H9 (cell line): ENCODE data around the gene KIF16B. TPM values are rescaled to one million over a fixed set of nuclear protein-coding genes. Genes with fewer than 3 reads are reported as not detected.

Experiments
- DNase-seq: peaks from one replicate; pipeline ENCODE4 v3.0.0-alpha.2; 2017
- H2AFZ ChIP-seq: one replicate; pipeline ENCODE4 v1.6.1; 2013; ENCODE audit warnings: mild to moderate bottlenecking, low read length, control low read depth, moderate library complexity
- H2AK5ac ChIP-seq: 2 replicates; pipeline ENCODE4 v1.6.1; 2013; ENCODE audit warnings: low read length, control low read depth, mixed read lengths; ENCODE audit not compliant: insufficient read length
- H2BK120ac ChIP-seq: one replicate; pipeline ENCODE4 v1.6.1; 2013; ENCODE audit warnings: low read depth, mild to moderate bottlenecking, low read length, control low read depth, inconsistent platforms; ENCODE audit not compliant: poor library complexity, severe bottlenecking
- H2BK12ac ChIP-seq: 2 replicates; pipeline ENCODE4 v1.6.1; 2013; ENCODE audit warnings: low read length, control low read depth, mixed read lengths, low read depth; ENCODE audit not compliant: insufficient read length
- H2BK15ac ChIP-seq: 2 replicates; pipeline ENCODE4 v1.6.1; 2013; ENCODE audit warnings: low read depth, low read length, control low read depth
- H2BK20ac ChIP-seq: one replicate; pipeline ENCODE4 v1.6.1; 2013; ENCODE audit warnings: low read depth, mild to moderate bottlenecking, low read length, control low read depth, inconsistent platforms; ENCODE audit not compliant: poor library complexity, severe bottlenecking
- H2BK5ac ChIP-seq: 2 replicates; pipeline ENCODE4 v1.6.1; 2013; ENCODE audit warnings: low read length, control low read depth, mixed read lengths; ENCODE audit not compliant: insufficient read length
- H3K14ac ChIP-seq: 2 replicates; pipeline ENCODE4 v1.6.1; 2013; ENCODE audit warnings: low read length, control low read depth; ENCODE audit not compliant: insufficient read depth
- H3K18ac ChIP-seq: 2 replicates; pipeline ENCODE4 v1.6.1; 2013; ENCODE audit warnings: low read depth, mild to moderate bottlenecking, mixed read lengths, low read length, control low read depth; ENCODE audit not compliant: insufficient read length
- H3K23ac ChIP-seq: 2 replicates; pipeline ENCODE4 v1.6.1; 2013; ENCODE audit warnings: low read length, control low read depth, mixed read lengths, low read depth; ENCODE audit not compliant: insufficient read length
- H3K23me2 ChIP-seq: 2 replicates; pipeline ENCODE4 v1.6.1; 2013; ENCODE audit warnings: low read depth, mild to moderate bottlenecking, mixed read lengths, low read length, control low read depth; ENCODE audit not compliant: insufficient read length, poor library complexity, severe bottlenecking
- H3K27ac ChIP-seq: 2 replicates; pipeline ENCODE4 v1.5.1; 2013; ENCODE audit warnings: low read length, control low read depth, mixed read lengths, low read depth; ENCODE audit not compliant: insufficient read length
- H3K27me3 ChIP-seq: 2 replicates; pipeline ENCODE4 v1.6.1; 2013; ENCODE audit warnings: low read length, control low read depth, inconsistent platforms; ENCODE audit not compliant: insufficient read depth
- H3K4ac ChIP-seq: 2 replicates; pipeline ENCODE4 v1.6.1; 2013; ENCODE audit warnings: low read depth, mild to moderate bottlenecking, control low read depth, inconsistent platforms, low read length, moderate library complexity
- H3K4me1 ChIP-seq: 2 replicates; pipeline ENCODE4 v1.6.1; 2013; ENCODE audit warnings: low read length, control low read depth, inconsistent platforms; ENCODE audit not compliant: insufficient read depth
- H3K4me2 ChIP-seq: 2 replicates; pipeline ENCODE4 v1.6.1; 2013; ENCODE audit warnings: low read length, control low read depth, mixed read lengths; ENCODE audit not compliant: insufficient read length, insufficient read depth
- H3K56ac ChIP-seq: 2 replicates; pipeline ENCODE4 v1.6.1; 2013; ENCODE audit warnings: low read depth, mild to moderate bottlenecking, mixed read lengths, low read length, control low read depth; ENCODE audit not compliant: insufficient read length
- H3K79me1 ChIP-seq: 2 replicates; pipeline ENCODE4 v1.6.1; 2013; ENCODE audit warnings: low read depth, mild to moderate bottlenecking, moderate library complexity, low read length, control low read depth, inconsistent platforms; ENCODE audit not compliant: insufficient read depth, poor library complexity, severe bottlenecking
- H3K79me2 ChIP-seq: 2 replicates; pipeline ENCODE4 v1.6.1; 2013; ENCODE audit warnings: low read length, control low read depth, inconsistent platforms; ENCODE audit not compliant: insufficient read depth
- H3K9ac ChIP-seq: 2 replicates; pipeline ENCODE4 v1.6.1; 2013; ENCODE audit warnings: low read length, control low read depth, mixed read lengths; ENCODE audit not compliant: insufficient read length; ENCODE audit errors: extremely low read depth
- H3K9me3 ChIP-seq: one replicate; pipeline ENCODE4 v1.6.1; 2013; ENCODE audit warnings: low read depth, low read length, inconsistent platforms; ENCODE audit not compliant: control insufficient read depth
- H3T11ph ChIP-seq: one replicate; pipeline ENCODE4 v1.6.1; 2013; ENCODE audit warnings: mild to moderate bottlenecking, low read length, control low read depth, inconsistent platforms
- H4K20me1 ChIP-seq: one replicate; pipeline ENCODE4 v1.6.1; 2013; ENCODE audit not compliant: control insufficient read depth, insufficient read length, insufficient read depth
- H4K5ac ChIP-seq: 2 replicates; pipeline ENCODE4 v1.6.1; 2013; ENCODE audit warnings: low read depth, mild to moderate bottlenecking, mixed read lengths, low read length, control low read depth; ENCODE audit not compliant: insufficient read length
- H4K8ac ChIP-seq: replicated peaks from 2 replicates; pipeline ENCODE4 v1.6.1; 2013; ENCODE audit warnings: low read length, control low read depth, mixed read lengths, low read depth; ENCODE audit not compliant: insufficient read length
- H4K91ac ChIP-seq: 2 replicates; pipeline ENCODE4 v1.6.1; 2013; ENCODE audit warnings: low read depth, mild to moderate bottlenecking, moderate library complexity, mixed read lengths, low read length, control low read depth; ENCODE audit not compliant: insufficient read length
- H3K27ac Mint-ChIP-seq, 3 experiments: 2 replicates in 2 of 3; 3 replicates in 1 of 3; pipeline ENCODE4 v1.8.0; 2020 to 2021; ENCODE audit warnings: mixed read lengths in 3 of 3, mild to moderate bottlenecking in 1 of 3, moderate library complexity in 1 of 3
- H3K27me3 Mint-ChIP-seq: 2 replicates; pipeline ENCODE4 v1.8.0; 2021; ENCODE audit warnings: low read depth, mild to moderate bottlenecking, moderate library complexity, mixed read lengths
- H3K36me3 Mint-ChIP-seq, 3 experiments: 2 replicates in 2 of 3; 3 replicates in 1 of 3; pipeline ENCODE4 v1.8.0; 2020 to 2021; ENCODE audit warnings: low read depth in 3 of 3, mixed read lengths in 3 of 3; ENCODE audit not compliant: insufficient read depth in 1 of 3
- H3K4me1 Mint-ChIP-seq, 2 experiments: 2 replicates each; pipeline ENCODE4 v1.8.0; 2020; ENCODE audit warnings: mixed read lengths in 2 of 2
- H3K4me3 Mint-ChIP-seq, 2 experiments: 2 replicates in 1 of 2; 3 replicates in 1 of 2; pipeline ENCODE4 v1.8.0; 2020 to 2021; ENCODE audit warnings: mild to moderate bottlenecking in 2 of 2, mixed read lengths in 2 of 2, moderate library complexity in 1 of 2
- H3K9me3 Mint-ChIP-seq, 2 experiments: 2 replicates in 1 of 2; 3 replicates in 1 of 2; pipeline ENCODE4 v1.8.0; 2020; ENCODE audit warnings: mild to moderate bottlenecking in 2 of 2, mixed read lengths in 2 of 2, moderate library complexity in 1 of 2
- CTCF ChIP-seq: fragments of 200-600 bp; sonication (generic); conservative IDR thresholded peaks from 3 replicates; pipeline ENCODE4 v1.8.0; 2021; ENCODE audit warnings: antibody characterized with exemption, mild to moderate bottlenecking
- WGBS: extraction: QIAGEN DNeasy Blood & Tissue Kit; methylation state at CpG from one replicate; pipeline ENCODE4 v1.1.7; 2013; ENCODE audit warnings: missing lambda C conversion rate, low lambda C conversion rate, mixed read lengths; ENCODE audit not compliant: insufficient read length; ENCODE audit errors: extremely low coverage; 5-methylcytosine and 5-hydroxymethylcytosine counted together
- total RNA-seq: library from RNA; stranded (reverse); gene quantifications from 2 replicates; pipeline ENCODE4 v1.2.1, GENCODE V29; 2021

The KIF16B gene
- total RNA-seq, 1 experiment from 2014 or later = 7.4 TPM

GRCh38 chr20:16562259-16562658 lies 11.0 kb downstream of the KIF16B start:
- Histone ChIP-seq H3K27ac (no peak overlapping the region), H2BK15ac (no peak overlapping the region), H3K79me2 (no peaks in the 10 kb centered on the region; the same call in 1 of the 2 replicates), H2BK12ac (no peak overlapping the region), H3K4me2 (no peak overlapping the region), H4K91ac (no peak overlapping the region), H2BK120ac (no peak overlapping the region), H2AFZ (no peak overlapping the region), H4K5ac (no peak overlapping the region), H2BK20ac (no peak overlapping the region), H3K56ac (no peak overlapping the region), H3K14ac (no peak overlapping the region), H3K23me2 (no peaks in the 10 kb centered on the region), H4K20me1 (peaks cover 4% of the 10 kb centered on the region), H3K4ac (no peak overlapping the region), H3T11ph (no peak overlapping the region), H3K27me3 (no peaks in the 10 kb centered on the region), H2BK5ac (no peak overlapping the region), H4K8ac (no peak overlapping the region), H3K9me3 (no peaks in the 10 kb centered on the region), H2AK5ac (no peak overlapping the region), H3K79me1 (no peaks in the 10 kb centered on the region), H3K4me1 (no peaks in the 10 kb centered on the region), H3K18ac (no peak overlapping the region), H3K9ac (no peak overlapping the region), H3K23ac (no peak overlapping the region)
- Mint-ChIP-seq H3K27me3 (no peaks in the 10 kb centered on the region), H3K36me3 (no peaks in the 10 kb centered on the region; a peak in 1 of 7 replicates), H3K4me1 (peaks cover 9 to 15% of the 10 kb centered on the region in 2 experiments), H3K9me3 (no peaks in the 10 kb centered on the region), H3K4me3 (no peak overlapping the region), H3K27ac (no peak overlapping the region)
- no peak for DNase-seq
- TF ChIP-seq CTCF = no peak
- no CpG with 5 or more reads among the region's 10 CpGs for WGBS
